ENCODE data around the gene CCSER1.

DNA sequence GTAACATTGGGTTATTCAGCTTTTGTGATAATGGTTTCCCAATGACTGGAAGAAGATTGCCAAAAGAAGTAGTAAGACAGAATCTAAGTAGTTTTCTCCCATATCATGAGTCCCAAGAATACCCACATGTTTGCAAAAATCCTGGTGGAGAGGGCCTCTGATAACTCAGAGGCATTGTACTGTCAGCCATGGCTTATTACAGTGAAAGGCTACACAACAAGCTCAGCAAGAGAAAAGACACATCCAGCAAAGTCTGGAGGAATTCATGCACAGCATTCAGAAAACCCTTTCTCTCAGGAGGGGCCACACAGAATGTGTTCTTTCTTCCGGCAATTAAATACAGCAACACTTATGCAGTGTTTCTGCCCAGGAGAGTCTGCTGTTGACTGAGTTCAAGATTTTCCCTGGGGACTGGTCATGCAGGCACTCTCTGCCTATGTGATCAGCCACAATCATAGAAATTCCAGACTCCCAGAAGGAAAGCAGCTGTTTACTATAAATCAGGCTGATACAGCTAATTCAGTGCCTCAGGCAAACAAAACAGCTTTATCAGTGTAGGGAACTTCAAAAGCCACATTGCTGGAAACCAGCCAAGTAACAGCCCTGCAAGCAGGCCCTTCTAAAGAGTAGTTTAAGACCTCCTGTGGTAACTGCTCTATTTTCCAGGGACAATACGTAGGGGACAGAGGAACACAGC lies 937.1 kb downstream of the CCSER1 start:
- no peak for TF ChIP-seq POLR2AphosphoS5 (IDR thresholded peaks at IDR 0.05)
- TF ChIP-seq, protein P1, sequence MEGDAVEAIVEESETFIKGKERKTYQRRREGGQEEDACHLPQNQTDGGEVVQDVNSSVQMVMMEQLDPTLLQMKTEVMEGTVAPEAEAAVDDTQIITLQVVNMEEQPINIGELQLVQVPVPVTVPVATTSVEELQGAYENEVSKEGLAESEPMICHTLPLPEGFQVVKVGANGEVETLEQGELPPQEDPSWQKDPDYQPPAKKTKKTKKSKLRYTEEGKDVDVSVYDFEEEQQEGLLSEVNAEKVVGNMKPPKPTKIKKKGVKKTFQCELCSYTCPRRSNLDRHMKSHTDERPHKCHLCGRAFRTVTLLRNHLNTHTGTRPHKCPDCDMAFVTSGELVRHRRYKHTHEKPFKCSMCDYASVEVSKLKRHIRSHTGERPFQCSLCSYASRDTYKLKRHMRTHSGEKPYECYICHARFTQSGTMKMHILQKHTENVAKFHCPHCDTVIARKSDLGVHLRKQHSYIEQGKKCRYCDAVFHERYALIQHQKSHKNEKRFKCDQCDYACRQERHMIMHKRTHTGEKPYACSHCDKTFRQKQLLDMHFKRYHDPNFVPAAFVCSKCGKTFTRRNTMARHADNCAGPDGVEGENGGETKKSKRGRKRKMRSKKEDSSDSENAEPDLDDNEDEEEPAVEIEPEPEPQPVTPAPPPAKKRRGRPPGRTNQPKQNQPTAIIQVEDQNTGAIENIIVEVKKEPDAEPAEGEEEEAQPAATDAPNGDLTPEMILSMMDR (IDR thresholded peaks at IDR 0.05 in 8 of 11, conservative IDR thresholded peaks at IDR 0.05 in 3 of 11), result no peak
- no peak for TF ChIP-seq POLR2A (IDR thresholded peaks at IDR 0.05)
